Psoas muscle (tissue), 8 donors: ENCODE measurements around the gene GOLGA5. TPM values are rescaled to one million over a fixed set of nuclear protein-coding genes. Genes with fewer than 3 reads are reported as not detected.

Experiments
- ATAC-seq, 4 donors: fragments of 200-7000 bp; cut with Tn5 transposase; one replicate each; pipeline ENCODE4 v1.9.1; 2020; ENCODE audit warnings: moderate library complexity in 3 of 4, mild to moderate bottlenecking in 2 of 4
- DNase-seq, 2 donors: peaks; one replicate each; pipeline ENCODE4 v3.0.0-alpha.2; 2020
- H3K27ac ChIP-seq: fragments of 200-600 bp; one replicate; pipeline ENCODE4 v1.8.0; 2022
- H3K27me3 ChIP-seq, 3 donors: fragments of 200-600 bp in 1 of 3; one replicate each; pipeline versions ENCODE4 v1.6.1 to v1.8.0; 2013 to 2022; ENCODE audit warnings: low read length in 2 of 3, mild to moderate bottlenecking in 2 of 3, moderate library complexity in 1 of 3; ENCODE audit not compliant: insufficient read depth in 3 of 3
- H3K36me3 ChIP-seq, 2 donors: fragments of 200-600 bp in 1 of 2; one replicate each; pipeline versions ENCODE4 v1.6.1 to v1.8.0; 2013 to 2022; ENCODE audit warnings: low read depth in 1 of 2, mild to moderate bottlenecking in 1 of 2, moderate library complexity in 1 of 2; ENCODE audit not compliant: insufficient read depth in 1 of 2
- H3K4me1 ChIP-seq: fragments of 200-600 bp; one replicate; pipeline ENCODE4 v1.8.0; 2022
- H3K4me3 ChIP-seq: fragments of 200-600 bp; one replicate; pipeline ENCODE4 v1.8.0; 2022; ENCODE audit warnings: mild to moderate bottlenecking
- H3K9me3 ChIP-seq: fragments of 200-600 bp; one replicate; pipeline ENCODE4 v1.8.0; 2022
- WGBS, 3 donors: extraction: QIAGEN DNeasy Blood & Tissue Kit; methylation state at CpG; one replicate each; pipeline versions ENCODE4 v1.1.6 to v1.1.7; 2013; 5-methylcytosine and 5-hydroxymethylcytosine counted together
- intact Hi-C, 2 donors: fragments of 100-400 bp; cut with DNase I; formaldehyde crosslinking; loops; one replicate each; pipeline versions ENCODE4 v1.11.0 to v1.14.2; 2022
- polyA plus RNA-seq, 3 donors: library from polyadenylated mRNA; stranded (reverse); fragments of 200-250 nt; gene quantifications; one replicate each; pipeline ENCODE4 v1.2.3, GENCODE V29; 2013
- total RNA-seq, 4 donors: library from RNA; stranded (reverse); fragmentation: NEBNext Ultra II Directional in 2 of 4; extraction: Animal tissue kit (Norgen Biotek cat#: 25700) in 2 of 4; gene quantifications; one replicate each; pipeline versions ENCODE4 v1.2.1 to v1.2.4, GENCODE V29; 2021 to 2023
- TF ChIP-seq, protein P1 (sequence below): fragments of 200-600 bp; IDR thresholded peaks from one replicate; pipeline ENCODE4 v1.8.0; 2022; ENCODE audit warnings: antibody characterized with exemption
- donor health status: healthy with polysubstance abuse.
- donor health status: DM: no; HTN: no; CAD: no; lungs with moderate emphysema.
- donor health status: Bipolar disorder and iron deficiency.
- donor health status: healthy.
- donor health status: DM: yes; HTN: yes; CAD: no.
- donor health status: DM: no; HTN: no; CAD: no.
- donor health status: DM: no; HTN: no; CAD: no.
- donor health status: DM: yes; HTN: yes; CAD: no.

GOLGA5 gene
- total and polyA plus RNA-seq, 7 donors: 19.8 to 59.1 (median 23.5) TPM

DNA sequence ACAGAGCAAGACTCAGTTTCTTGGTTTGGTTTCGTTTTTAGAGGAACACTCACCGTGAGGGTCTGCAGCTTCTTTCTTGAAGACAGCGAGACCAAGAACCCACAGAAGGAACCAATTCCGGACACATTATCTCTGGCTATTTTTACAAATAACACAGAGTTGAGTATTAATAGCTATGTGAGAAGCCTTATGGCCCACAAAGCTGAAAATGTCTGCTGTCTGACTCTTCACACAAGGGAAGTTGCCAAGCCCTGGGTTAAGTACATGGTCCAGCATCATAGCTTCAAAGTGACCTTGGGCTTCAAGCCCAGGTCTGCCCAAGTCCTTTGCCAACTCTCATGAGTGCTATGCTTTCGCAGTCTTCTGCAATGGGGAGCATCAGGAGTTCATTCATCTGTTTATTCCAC lies 43.1 kb upstream of the GOLGA5 start:
- Histone ChIP-seq H3K4me1 (peaks cover 7% of the 10 kb centered on the region), H3K27me3 (no peaks in the 10 kb centered on the region), H3K4me3 (no peak overlapping the region), H3K36me3 (no peaks in the 10 kb centered on the region), H3K9me3 (no peaks in the 10 kb centered on the region), H3K27ac (no peak overlapping the region)
- intact Hi-C loops: no loop called here
- TF ChIP-seq, protein P1, sequence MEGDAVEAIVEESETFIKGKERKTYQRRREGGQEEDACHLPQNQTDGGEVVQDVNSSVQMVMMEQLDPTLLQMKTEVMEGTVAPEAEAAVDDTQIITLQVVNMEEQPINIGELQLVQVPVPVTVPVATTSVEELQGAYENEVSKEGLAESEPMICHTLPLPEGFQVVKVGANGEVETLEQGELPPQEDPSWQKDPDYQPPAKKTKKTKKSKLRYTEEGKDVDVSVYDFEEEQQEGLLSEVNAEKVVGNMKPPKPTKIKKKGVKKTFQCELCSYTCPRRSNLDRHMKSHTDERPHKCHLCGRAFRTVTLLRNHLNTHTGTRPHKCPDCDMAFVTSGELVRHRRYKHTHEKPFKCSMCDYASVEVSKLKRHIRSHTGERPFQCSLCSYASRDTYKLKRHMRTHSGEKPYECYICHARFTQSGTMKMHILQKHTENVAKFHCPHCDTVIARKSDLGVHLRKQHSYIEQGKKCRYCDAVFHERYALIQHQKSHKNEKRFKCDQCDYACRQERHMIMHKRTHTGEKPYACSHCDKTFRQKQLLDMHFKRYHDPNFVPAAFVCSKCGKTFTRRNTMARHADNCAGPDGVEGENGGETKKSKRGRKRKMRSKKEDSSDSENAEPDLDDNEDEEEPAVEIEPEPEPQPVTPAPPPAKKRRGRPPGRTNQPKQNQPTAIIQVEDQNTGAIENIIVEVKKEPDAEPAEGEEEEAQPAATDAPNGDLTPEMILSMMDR: no peak
- WGBS, 3 donors: 73 to 79% (median 75%) methylated on average over 5 of the region's 5 CpGs
- ATAC-seq (no peak), DNase-seq (no peak)

DNA sequence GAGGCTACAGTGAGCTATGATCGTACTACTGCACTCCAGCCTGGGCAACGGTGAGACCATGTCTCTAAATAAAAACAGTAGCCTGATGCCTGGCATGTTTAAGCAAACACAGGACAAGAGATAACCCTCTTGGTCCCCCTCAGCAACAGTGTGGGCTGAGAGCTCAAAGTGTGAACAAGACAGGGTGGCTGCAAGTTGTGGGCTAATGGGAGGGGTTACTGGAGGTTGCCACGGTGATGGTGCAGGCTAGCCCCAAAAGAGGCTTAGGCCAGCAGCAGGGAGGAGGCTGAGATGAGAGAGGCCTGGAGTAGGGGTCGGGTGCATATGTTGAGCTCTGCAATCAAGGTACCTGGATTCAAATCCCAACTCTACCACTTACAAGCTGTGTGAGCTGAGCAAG lies 42.3 kb upstream of the GOLGA5 start:
- no peak for DNase-seq
- ATAC-seq: no peak
- intact Hi-C loops: no loop called here
- no peaks in the 10 kb centered on the region for H3K9me3 ChIP-seq
- TF ChIP-seq, protein P1: no peak
- no peak overlapping the region for H3K27ac ChIP-seq
- H3K36me3 ChIP-seq: no peaks in the 10 kb centered on the region
- WGBS, 3 donors: 55 to 69% (median 61%) methylated on average over 4 of the region's 4 CpGs
- peaks cover 7% of the 10 kb centered on the region for H3K4me1 ChIP-seq
- H3K27me3 ChIP-seq: no peaks in the 10 kb centered on the region
- H3K4me3 ChIP-seq: no peak overlapping the region

DNA sequence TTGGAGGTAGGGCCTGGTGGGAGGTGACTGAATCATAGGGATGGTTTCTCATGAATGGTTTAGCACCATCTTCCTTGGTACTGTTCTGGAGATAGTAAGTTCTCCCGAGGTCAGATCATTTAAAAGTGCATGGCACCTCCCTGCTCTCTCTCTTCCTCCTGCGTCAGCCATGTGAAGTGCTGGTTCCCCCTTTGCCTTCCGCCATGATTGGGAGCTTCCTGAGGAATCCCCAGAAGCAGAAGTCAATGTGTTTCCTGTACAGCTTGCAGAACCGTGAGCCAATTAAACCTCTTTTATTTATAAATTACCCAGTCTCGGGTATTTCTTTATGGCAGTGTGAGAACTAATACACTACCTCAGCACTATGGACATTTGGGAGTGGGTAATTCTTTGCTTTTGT lies 40.9 kb upstream of the GOLGA5 start:
- TF ChIP-seq, protein P1: no peak
- Histone ChIP-seq H3K27me3 (no peaks in the 10 kb centered on the region), H3K9me3 (no peaks in the 10 kb centered on the region), H3K27ac (no peak overlapping the region), H3K4me3 (no peak overlapping the region), H3K36me3 (no peaks in the 10 kb centered on the region), H3K4me1 (no peaks in the 10 kb centered on the region)
- ATAC-seq: no peak
- DNase-seq: no peak
- 72 to 80% (median 76%) methylated on average over 5 of the region's 5 CpGs for WGBS, 3 donors
- intact Hi-C loops: no loop called here

DNA sequence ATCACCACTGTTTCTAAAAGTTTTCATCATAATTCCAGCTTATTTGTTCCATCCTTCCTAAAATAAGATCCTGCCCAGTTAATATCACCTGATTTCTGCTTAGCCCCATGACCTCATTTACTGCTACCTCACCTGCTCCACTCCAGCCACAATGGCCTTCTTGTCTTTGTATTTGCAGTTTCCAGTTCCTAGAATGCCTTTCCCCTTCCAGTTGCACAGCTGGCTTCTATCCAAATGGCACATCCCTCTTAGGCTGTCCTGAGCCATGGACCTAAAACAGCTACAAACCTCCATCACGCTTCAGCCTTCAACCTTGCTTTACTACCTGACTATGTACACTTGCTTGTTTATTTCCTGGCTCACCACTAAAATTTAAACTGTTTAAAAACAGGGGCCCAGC lies 39.1 kb upstream of the GOLGA5 start:
- H3K9me3 ChIP-seq: no peaks in the 10 kb centered on the region
- H3K27me3 ChIP-seq: no peaks in the 10 kb centered on the region
- no peak overlapping the region for H3K4me3 ChIP-seq
- H3K4me1 ChIP-seq: no peaks in the 10 kb centered on the region
- ATAC-seq (no peak), DNase-seq (no peak)
- WGBS, 3 donors: 69 to 71% (median 70%) methylated on average over 1 of the region's 1 CpG
- no peak overlapping the region for H3K27ac ChIP-seq
- no peaks in the 10 kb centered on the region for H3K36me3 ChIP-seq
- TF ChIP-seq, protein P1: no peak
- intact Hi-C loops: no loop called here

DNA sequence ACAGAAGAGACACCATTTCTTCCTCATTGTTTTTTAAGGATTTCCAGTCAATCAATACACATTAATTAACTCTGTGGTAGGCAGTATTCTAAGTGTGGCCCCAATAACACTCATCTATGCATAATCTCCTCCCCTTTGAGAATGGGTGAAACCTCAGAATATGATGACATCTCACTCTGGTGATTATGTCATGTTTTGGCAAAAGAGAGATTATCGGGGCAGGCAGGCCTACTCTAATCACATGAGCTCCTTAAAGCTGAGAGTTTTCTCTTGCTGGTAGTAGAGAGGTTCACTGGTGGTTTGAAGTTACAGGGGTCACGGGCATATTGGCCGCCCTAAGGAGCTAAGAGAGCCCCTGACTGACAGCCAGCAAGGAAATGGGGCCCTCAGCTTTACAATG lies 38.6 kb upstream of the GOLGA5 start:
- no peak for ATAC-seq
- Histone ChIP-seq H3K9me3 (no peaks in the 10 kb centered on the region), H3K4me3 (no peak overlapping the region), H3K27me3 (no peaks in the 10 kb centered on the region), H3K4me1 (no peaks in the 10 kb centered on the region), H3K36me3 (no peaks in the 10 kb centered on the region), H3K27ac (no peak overlapping the region)
- intact Hi-C loops: no loop called here
- DNase-seq: no peak
- TF ChIP-seq, protein P1: no peak
- WGBS, 3 donors: 59 to 63% (median 61%) methylated on average over 3 of the region's 3 CpGs
